ENCODE measurements around the gene LENG8.
A peak's percentile ranks its signal among the peaks of the same experiment; 100 is the strongest.

The LENG8 gene

DNA sequence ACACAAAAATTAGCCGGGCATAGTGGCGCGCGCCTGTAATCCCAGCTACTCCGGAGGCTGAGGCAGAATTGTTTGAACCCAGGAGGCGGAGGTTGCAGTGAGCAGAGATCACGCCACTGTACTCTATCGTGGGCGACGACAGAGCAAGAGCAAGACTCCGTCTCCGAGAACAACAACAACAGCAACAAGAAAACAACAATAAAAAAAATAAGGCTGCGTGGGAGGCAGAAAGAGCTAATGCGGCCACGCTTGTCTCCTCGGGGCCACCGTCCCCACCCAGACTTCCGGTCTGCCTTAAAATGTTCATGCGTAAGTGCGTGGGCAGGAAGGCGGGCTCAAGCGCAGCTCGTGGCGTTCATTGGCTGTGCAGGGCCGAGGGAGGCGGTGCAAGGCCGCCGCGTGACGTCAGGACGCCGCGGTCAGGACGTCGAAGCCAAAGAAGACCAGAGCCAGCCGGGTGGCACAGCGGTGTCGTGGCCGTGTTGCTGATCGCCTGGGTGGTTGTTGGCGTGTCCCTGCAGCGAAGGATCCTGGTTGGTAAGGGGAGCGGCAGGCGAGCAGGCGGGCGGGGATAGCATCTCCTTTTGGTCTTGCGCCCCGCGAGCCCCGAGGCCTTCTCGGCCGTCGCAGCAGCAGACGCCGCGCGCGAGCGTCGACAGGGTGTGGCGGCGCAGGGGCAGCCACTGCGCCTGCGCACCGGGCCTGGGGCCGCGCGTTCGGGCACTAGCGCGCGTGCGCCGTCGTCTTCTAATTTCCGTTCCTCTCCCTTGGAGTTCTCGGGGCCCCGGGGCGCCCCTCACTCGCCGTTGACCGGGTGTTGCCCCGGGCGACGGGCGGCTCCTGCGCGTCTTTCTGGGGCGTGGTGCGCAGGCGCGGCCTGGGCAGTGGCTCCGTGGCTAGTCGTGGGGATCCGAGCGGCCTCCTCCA is at the start of gene LENG8:
LENG8 (plus strand) TSS at position 426 of the 927 bp plus-strand sequence. CDS start 2,146 bp downstream, outside the sequence.
- no peaks in the 10 kb centered on the region for H3K36me3 ChIP-seq (ENCODE audit: low read length)
- no peaks in the 10 kb centered on the region for H3K27me3 ChIP-seq (ENCODE audit: low read length)
- no peaks in the 10 kb centered on the region for H3K9me3 ChIP-seq (ENCODE audit: insufficient read depth, low read length)
- no peak for TF ChIP-seq EZH2phosphoT487 (conservative IDR thresholded peaks at IDR 0.05; ENCODE audit: low read length)
- TF ChIP-seq, protein P1, sequence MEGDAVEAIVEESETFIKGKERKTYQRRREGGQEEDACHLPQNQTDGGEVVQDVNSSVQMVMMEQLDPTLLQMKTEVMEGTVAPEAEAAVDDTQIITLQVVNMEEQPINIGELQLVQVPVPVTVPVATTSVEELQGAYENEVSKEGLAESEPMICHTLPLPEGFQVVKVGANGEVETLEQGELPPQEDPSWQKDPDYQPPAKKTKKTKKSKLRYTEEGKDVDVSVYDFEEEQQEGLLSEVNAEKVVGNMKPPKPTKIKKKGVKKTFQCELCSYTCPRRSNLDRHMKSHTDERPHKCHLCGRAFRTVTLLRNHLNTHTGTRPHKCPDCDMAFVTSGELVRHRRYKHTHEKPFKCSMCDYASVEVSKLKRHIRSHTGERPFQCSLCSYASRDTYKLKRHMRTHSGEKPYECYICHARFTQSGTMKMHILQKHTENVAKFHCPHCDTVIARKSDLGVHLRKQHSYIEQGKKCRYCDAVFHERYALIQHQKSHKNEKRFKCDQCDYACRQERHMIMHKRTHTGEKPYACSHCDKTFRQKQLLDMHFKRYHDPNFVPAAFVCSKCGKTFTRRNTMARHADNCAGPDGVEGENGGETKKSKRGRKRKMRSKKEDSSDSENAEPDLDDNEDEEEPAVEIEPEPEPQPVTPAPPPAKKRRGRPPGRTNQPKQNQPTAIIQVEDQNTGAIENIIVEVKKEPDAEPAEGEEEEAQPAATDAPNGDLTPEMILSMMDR (IDR thresholded peaks at IDR 0.05; ENCODE audit: insufficient read depth, low read length, poor library complexity, severe bottlenecking) = no peak
- peak within 1 kb of the TSS; percentile 93 for H3K9ac ChIP-seq (ENCODE audit: low read length)
- peaks cover 62% of the 10 kb centered on the region for H3K79me2 ChIP-seq (ENCODE audit: insufficient read depth, low read length)
- peak within 1 kb of the TSS; percentile 90 for H3K4me3 ChIP-seq (ENCODE audit: insufficient read depth, low read length, poor library complexity, severe bottlenecking)
- peaks cover 19% of the 10 kb centered on the region; the same call in 1 of the 2 replicates for H4K20me1 ChIP-seq (ENCODE audit: low read depth, low read length)
- H3F3A ChIP-seq (ENCODE audit: insufficient read depth) = 0 out of 2 replicates have a peak, but pooled peaks cover 3% of the 10 kb centered on the region
- peak within 1 kb of the TSS; percentile 63 for H3K27ac ChIP-seq (ENCODE audit: low read depth, low read length)
- peak within 1 kb of the TSS; percentile 68 for H2AFZ ChIP-seq (ENCODE audit: low read depth, low read length, severe bottlenecking)
- H3K4me2 ChIP-seq (ENCODE audit: low read depth, low read length, poor library complexity, severe bottlenecking) = peak within 1 kb of the TSS; percentile 91
- H3K9me2 ChIP-seq (replicated peaks; ENCODE audit: insufficient read depth, low read length) = no peaks in the 10 kb centered on the region

GRCh38 chr19:54400913-54401312 is 48.1 kb upstream of the LENG8 start:
- Histone ChIP-seq H3K27ac (ENCODE audit: low read depth, low read length) (no peak overlapping the region), H2AFZ (ENCODE audit: low read depth, low read length, severe bottlenecking) (no peak overlapping the region), H3K9me2 (replicated peaks; ENCODE audit: insufficient read depth, low read length) (no peaks in the 10 kb centered on the region), H4K20me1 (ENCODE audit: low read depth, low read length) (no peaks in the 10 kb centered on the region), H3F3A (ENCODE audit: insufficient read depth) (no peaks in the 10 kb centered on the region), H3K4me3 (ENCODE audit: insufficient read depth, low read length, poor library complexity, severe bottlenecking) (no peak overlapping the region), H3K9ac (ENCODE audit: low read length) (no peak overlapping the region), H3K9me3 (ENCODE audit: insufficient read depth, low read length) (no peaks in the 10 kb centered on the region), H3K27me3 (ENCODE audit: low read length) (no peaks in the 10 kb centered on the region), H3K4me2 (ENCODE audit: low read depth, low read length, poor library complexity, severe bottlenecking) (no peak overlapping the region), H3K79me2 (ENCODE audit: insufficient read depth, low read length) (no peaks in the 10 kb centered on the region), H3K36me3 (ENCODE audit: low read length) (no peaks in the 10 kb centered on the region)
- TF ChIP-seq, protein P1 (IDR thresholded peaks at IDR 0.05; ENCODE audit: insufficient read depth, low read length, poor library complexity, severe bottlenecking) = no peak
- no peak for TF ChIP-seq EZH2phosphoT487 (conservative IDR thresholded peaks at IDR 0.05; ENCODE audit: low read length)

DNA sequence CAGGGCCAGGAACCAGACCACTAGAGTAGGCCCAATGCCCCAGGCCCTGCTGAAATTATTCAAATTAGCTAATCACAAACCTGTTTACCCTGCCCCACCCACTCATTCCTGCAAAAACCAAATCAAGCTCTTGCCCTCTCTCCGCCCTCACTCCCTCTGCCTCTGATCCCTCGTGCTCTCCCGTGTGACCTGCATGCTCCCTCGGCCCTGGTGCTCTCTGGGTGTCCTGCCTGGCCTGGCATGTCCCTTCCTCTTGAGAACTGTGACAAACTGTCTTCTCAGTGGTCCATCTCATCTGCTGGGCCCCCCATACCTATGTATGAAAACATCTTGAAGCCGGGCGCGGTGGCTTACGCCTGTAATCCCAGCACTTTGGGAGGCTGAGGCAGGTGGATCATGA is 45.9 kb upstream of the LENG8 start:
- no peaks in the 10 kb centered on the region for H3K9me3 ChIP-seq (ENCODE audit: insufficient read depth, low read length)
- H4K20me1 ChIP-seq (ENCODE audit: low read depth, low read length) = no peaks in the 10 kb centered on the region
- H2AFZ ChIP-seq (ENCODE audit: low read depth, low read length, severe bottlenecking) = no peak overlapping the region
- H3K36me3 ChIP-seq (ENCODE audit: low read length) = no peaks in the 10 kb centered on the region
- no peaks in the 10 kb centered on the region for H3K9me2 ChIP-seq (replicated peaks; ENCODE audit: insufficient read depth, low read length)
- H3K27me3 ChIP-seq (ENCODE audit: low read length) = no peaks in the 10 kb centered on the region
- no peaks in the 10 kb centered on the region for H3F3A ChIP-seq (ENCODE audit: insufficient read depth)
- H3K79me2 ChIP-seq (ENCODE audit: insufficient read depth, low read length) = no peaks in the 10 kb centered on the region
- H3K4me3 ChIP-seq (ENCODE audit: insufficient read depth, low read length, poor library complexity, severe bottlenecking) = no peak overlapping the region
- H3K4me2 ChIP-seq (ENCODE audit: low read depth, low read length, poor library complexity, severe bottlenecking) = no peak overlapping the region
- TF ChIP-seq EZH2phosphoT487 (conservative IDR thresholded peaks at IDR 0.05; ENCODE audit: low read length) = no peak
- TF ChIP-seq, protein P1 (IDR thresholded peaks at IDR 0.05; ENCODE audit: insufficient read depth, low read length, poor library complexity, severe bottlenecking) = no peak
- H3K27ac ChIP-seq (ENCODE audit: low read depth, low read length) = no peak overlapping the region
- H3K9ac ChIP-seq (ENCODE audit: low read length) = no peak overlapping the region

Data from SU-DHL-6 (cell line).